Esophagus muscularis mucosa (tissue), 4 donors: ENCODE measurements around the gene SEMA5A. TPM values are rescaled to one million over a fixed set of nuclear protein-coding genes. Genes with fewer than 3 reads are reported as not detected.

Source experiments
- DNase-seq: peaks from one replicate; pipeline ENCODE4 v3.0.0-alpha.2; 2017; ENCODE audit errors: extremely low spot score
- H3K27ac ChIP-seq, 4 donors: fragments of 200-600 bp; sonication (generic); replicated peaks in 1 of 4; 1 replicate in 3 of 4; 2 replicates in 1 of 4; pipeline ENCODE4 v1.5.1; 2016 to 2019; ENCODE audit warnings: mild to moderate bottlenecking in 1 of 4
- H3K27me3 ChIP-seq, 4 donors: fragments of 200-600 bp; sonication (generic); one replicate each; pipeline versions ENCODE4 v1.5.1 to v1.6.0; 2016 to 2019
- H3K36me3 ChIP-seq, 4 donors: fragments of 200-600 bp; sonication (generic); one replicate each; pipeline ENCODE4 v1.5.1; 2016 to 2019
- H3K4me1 ChIP-seq, 4 donors: fragments of 200-600 bp; sonication (generic); one replicate each; pipeline ENCODE4 v1.5.1; 2016 to 2019
- H3K4me3 ChIP-seq, 4 donors: fragments of 200-600 bp; sonication (generic); 1 replicate in 2 of 4; 2 replicates in 2 of 4; pipeline ENCODE4 v1.5.1; 2016 to 2019; ENCODE audit warnings: mild to moderate bottlenecking in 4 of 4, moderate library complexity in 1 of 4
- H3K9me3 ChIP-seq, 4 donors: fragments of 200-600 bp; sonication (generic); 1 replicate in 3 of 4; 2 replicates in 1 of 4; pipeline ENCODE4 v1.5.1; 2016 to 2019
- CTCF ChIP-seq, 3 experiments: fragments of 200-600 bp in 2 of 3; fragments of 450-650 bp in 1 of 3; sonication (generic) in 2 of 3; IDR thresholded peaks; one replicate each; pipeline ENCODE4 v1.5.1; 2017 to 2019; ENCODE audit warnings: antibody characterized with exemption in 3 of 3, mild to moderate bottlenecking in 2 of 3, moderate library complexity in 1 of 3
- EP300 ChIP-seq: sonication (generic); formaldehyde crosslinking; IDR thresholded peaks from one replicate; pipeline ENCODE4 v1.6.1; 2017; ENCODE audit warnings: antibody characterized with exemption
- POLR2A ChIP-seq: fragments of 450-650 bp; IDR thresholded peaks from one replicate; pipeline ENCODE4 v1.6.1; 2017; ENCODE audit warnings: antibody characterized with exemption, moderate library complexity, mild to moderate bottlenecking, low read depth
- POLR2AphosphoS5 ChIP-seq, 2 donors: sonication (generic); formaldehyde crosslinking; IDR thresholded peaks; one replicate each; pipeline ENCODE4 v1.6.1; 2017; ENCODE audit warnings: antibody characterized with exemption in 2 of 2
- WGBS: methylation state at CpG from one replicate; pipeline ENCODE4 v1.1.5; 2018; 5-methylcytosine and 5-hydroxymethylcytosine counted together
- intact Hi-C: fragments of 100-400 bp; cut with DNase I; formaldehyde crosslinking; loops from one replicate; pipeline ENCODE4 v1.15.1; 2023
- total RNA-seq, 4 donors: library from RNA; depleted of rRNA; stranded (reverse); fragments of >200 nt; gene quantifications; one replicate each; pipeline versions ENCODE4 v1.1.0 to v1.2.1, GENCODE V29; 2016

SEMA5A gene
- total RNA-seq, 4 donors from 2014 or later = 2.1 to 5.6 (median 3.5) TPM

DNA sequence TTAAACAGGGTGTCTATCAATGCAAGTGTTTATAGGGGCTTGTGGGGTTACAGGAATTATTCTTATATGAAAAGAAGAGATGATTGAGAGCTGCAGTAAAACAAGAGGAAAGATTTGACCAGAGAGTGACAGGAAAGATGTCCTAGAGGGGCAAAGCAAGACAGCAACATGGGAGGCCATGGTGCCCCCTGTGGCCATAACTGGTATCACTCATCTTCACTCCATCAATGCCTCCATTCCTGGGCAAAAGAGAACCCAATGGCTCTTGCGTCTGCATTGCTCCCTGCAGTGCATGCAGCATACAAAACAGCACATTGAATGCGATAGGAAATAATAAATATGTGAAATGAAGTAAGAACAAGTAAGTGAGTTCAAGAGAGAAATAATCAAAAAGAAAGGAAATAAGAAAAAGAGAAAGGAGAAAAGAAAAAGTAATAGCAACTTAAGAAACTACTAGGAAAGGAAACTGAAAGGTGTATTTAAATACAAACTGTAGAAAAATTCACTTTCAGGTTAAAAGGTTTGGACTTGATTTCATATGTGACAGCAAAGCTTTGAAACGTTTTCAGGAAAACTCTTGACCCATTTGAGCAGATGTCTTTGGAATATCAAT lies 206.6 kb downstream of the SEMA5A start:
- intact Hi-C loops = no loop called here
- TF ChIP-seq EP300 (no peak), CTCF (IDR thresholded peaks at IDR 0.05) (peak in 1 of 3 experiments; percentile 11)
- H3K27me3 ChIP-seq = no peaks in the 10 kb centered on the region
- no peaks in the 10 kb centered on the region for H3K9me3 ChIP-seq
- H3K27ac ChIP-seq = no peak overlapping the region
- no peaks in the 10 kb centered on the region for H3K36me3 ChIP-seq
- 87% methylated on average over 3 of the region's 3 CpGs for WGBS
- DNase-seq = no peak
- peaks cover 0 to 5% (median 0%) of the 10 kb centered on the region in 4 donors for H3K4me1 ChIP-seq
- no peak overlapping the region for H3K4me3 ChIP-seq

DNA sequence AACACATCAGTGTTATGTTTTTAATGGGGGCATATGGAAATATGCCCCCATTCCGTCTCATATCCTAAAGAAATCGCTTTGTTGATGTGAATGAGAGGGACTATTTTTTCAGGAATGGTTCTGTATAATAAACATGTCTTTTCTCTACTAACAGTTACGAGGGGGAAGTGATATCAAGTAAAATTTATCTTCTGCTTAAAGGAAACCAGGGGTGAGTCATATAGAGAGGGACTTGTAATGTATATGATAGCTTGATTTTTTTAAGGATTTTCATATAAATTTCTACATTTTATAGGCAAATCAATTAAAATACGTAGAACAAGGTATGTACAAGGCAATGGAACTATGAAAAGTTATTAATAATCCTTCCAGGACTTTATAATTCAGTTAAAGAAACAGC lies 207.1 kb downstream of the SEMA5A start:
- H3K36me3 ChIP-seq = no peaks in the 10 kb centered on the region
- no peak overlapping the region for H3K4me3 ChIP-seq
- DNase-seq = no peak
- H3K9me3 ChIP-seq = no peaks in the 10 kb centered on the region
- TF ChIP-seq CTCF (IDR thresholded peaks at IDR 0.05) (no peak), EP300 (no peak)
- no peak overlapping the region for H3K27ac ChIP-seq
- intact Hi-C loops = no loop called here
- H3K27me3 ChIP-seq = no peaks in the 10 kb centered on the region
- H3K4me1 ChIP-seq = peaks cover 0 to 5% (median 0%) of the 10 kb centered on the region in 4 donors
- 72% methylated on average over 4 of the region's 4 CpGs for WGBS

GRCh38 chr5:9337928-9338595 lies 207.8 kb downstream of the SEMA5A start:
- Histone ChIP-seq H3K4me3 (no peak overlapping the region), H3K9me3 (no peaks in the 10 kb centered on the region), H3K27ac (no peak overlapping the region), H3K36me3 (no peaks in the 10 kb centered on the region), H3K4me1 (peaks cover 0 to 2% (median 0%) of the 10 kb centered on the region in 4 donors), H3K27me3 (no peaks in the 10 kb centered on the region)
- WGBS = 62% methylated on average over 4 of the region's 4 CpGs
- DNase-seq = no peak
- no peak for TF ChIP-seq CTCF (IDR thresholded peaks at IDR 0.05)
- intact Hi-C loops = no loop called here

- TF ChIP-seq POLR2A (no peak), EP300 (no peak), POLR2AphosphoS5 (IDR thresholded peaks at IDR 0.05) (no peak), CTCF (IDR thresholded peaks at IDR 0.05) (no peak)
- Histone ChIP-seq H3K9me3 (no peaks in the 10 kb centered on the region), H3K4me1 (peaks cover 0 to 2% (median 0%) of the 10 kb centered on the region in 4 donors), H3K27ac (no peak overlapping the region), H3K27me3 (no peaks in the 10 kb centered on the region), H3K36me3 (no peaks in the 10 kb centered on the region), H3K4me3 (no peak overlapping the region)
- 78% methylated on average over 2 of the region's 2 CpGs for WGBS
- intact Hi-C loops = no loop called here
- DNase-seq = no peak
These were observed 209.9 kb downstream of the SEMA5A start for GRCh38 chr5:9335754-9336495.
